ENCODE results near the gene RAC2. TPM values are rescaled to one million over a fixed set of nuclear protein-coding genes. Genes with fewer than 3 reads are reported as not detected.

RAC2 gene
- total RNA-seq, 1 experiment from 2014 or later: 7.3 TPM

GRCh38 chr22:37275622-37276021, 31.6 kb upstream of the RAC2 start:
- DNase-seq (ENCODE audit: low spot score): no peak

- DNase-seq (ENCODE audit: low spot score): no peak
Measured at GRCh38 chr22:37275134-37275533, 31.1 kb upstream of the RAC2 start.

GRCh38 chr22:37274380-37274862, 30.4 kb upstream of the RAC2 start:
- no peak for DNase-seq (ENCODE audit: low spot score)

- DNase-seq (ENCODE audit: low spot score): no peak
Measured at GRCh38 chr22:37273846-37274225, 29.8 kb upstream of the RAC2 start.

GRCh38 chr22:37273126-37273845, 29.2 kb upstream of the RAC2 start:
- no peak for DNase-seq (ENCODE audit: low spot score)

GRCh38 chr22:37270928-37271650, 27.0 kb upstream of the RAC2 start:
- no peak for DNase-seq (ENCODE audit: low spot score)

- DNase-seq (ENCODE audit: low spot score): no peak
Measured at GRCh38 chr22:37269936-37270678, 26.0 kb upstream of the RAC2 start.

- DNase-seq (ENCODE audit: low spot score): no peak
Measured at GRCh38 chr22:37267661-37268413, 23.8 kb upstream of the RAC2 start.

GRCh38 chr22:37267135-37267587, 23.1 kb upstream of the RAC2 start:
- peak; percentile 2 for DNase-seq (ENCODE audit: low spot score)

GRCh38 chr22:37266581-37267134, 22.6 kb upstream of the RAC2 start:
- DNase-seq (ENCODE audit: low spot score): no peak

- no peak for DNase-seq (ENCODE audit: low spot score)
Measured at GRCh38 chr22:37263966-37264887, 20.2 kb upstream of the RAC2 start.

- DNase-seq (ENCODE audit: low spot score): no peak
Measured at GRCh38 chr22:37262346-37262745, 18.3 kb upstream of the RAC2 start.

GRCh38 chr22:37260901-37261336, 16.9 kb upstream of the RAC2 start:
- DNase-seq (ENCODE audit: low spot score): peak; percentile 61

- no peak for DNase-seq (ENCODE audit: low spot score)
Measured at GRCh38 chr22:37260155-37260795, 16.2 kb upstream of the RAC2 start.

- DNase-seq (ENCODE audit: low spot score): peak; percentile 5
Measured at GRCh38 chr22:37259540-37260029, 15.5 kb upstream of the RAC2 start.

- no peak for DNase-seq (ENCODE audit: low spot score)
Measured at GRCh38 chr22:37258753-37259401, 14.8 kb upstream of the RAC2 start.

GRCh38 chr22:37258005-37258752, 14.1 kb upstream of the RAC2 start:
- no peak for DNase-seq (ENCODE audit: low spot score)

All from HT-29 (cell line).